Muscle layer of colon (tissue), 2 donors: Measurements from ENCODE around the gene SLFN13.
"Not testable (repeated sequence)": the region's sequence is repeated elsewhere in the genome, so short reads cannot be mapped to it uniquely, and the experiment has no call there.

Experiments
- H3K27ac ChIP-seq: one replicate; pipeline ENCODE4 v1.7.0; 2013; ENCODE audit warnings: low read depth, mild to moderate bottlenecking, low read length, moderate library complexity
- H3K27me3 ChIP-seq, 2 donors: one replicate each; pipeline ENCODE4 v1.7.0; 2013; ENCODE audit warnings: low read length in 2 of 2, mild to moderate bottlenecking in 2 of 2; ENCODE audit not compliant: insufficient read depth in 2 of 2, control insufficient read depth in 1 of 2
- H3K36me3 ChIP-seq: one replicate; pipeline ENCODE4 v1.7.0; 2013; ENCODE audit warnings: mild to moderate bottlenecking, low read length; ENCODE audit not compliant: insufficient read depth
- H3K4me1 ChIP-seq: one replicate; pipeline ENCODE4 v1.7.0; 2013; ENCODE audit warnings: mild to moderate bottlenecking, low read length; ENCODE audit not compliant: insufficient read depth
- H3K4me3 ChIP-seq, 2 donors: one replicate each; pipeline ENCODE4 v1.7.0; 2013; ENCODE audit warnings: low read length in 2 of 2, low read depth in 1 of 2, mild to moderate bottlenecking in 1 of 2, moderate library complexity in 1 of 2
- H3K9ac ChIP-seq: one replicate; pipeline ENCODE4 v1.7.0; 2013; ENCODE audit warnings: low read length
- H3K9me3 ChIP-seq: one replicate; pipeline ENCODE4 v1.7.0; 2013; ENCODE audit warnings: mild to moderate bottlenecking, low read length
- donor health status: abdominal sarcoma.
- donor health status: Adenocarcinoma of cecum.

SLFN13 gene

DNA sequence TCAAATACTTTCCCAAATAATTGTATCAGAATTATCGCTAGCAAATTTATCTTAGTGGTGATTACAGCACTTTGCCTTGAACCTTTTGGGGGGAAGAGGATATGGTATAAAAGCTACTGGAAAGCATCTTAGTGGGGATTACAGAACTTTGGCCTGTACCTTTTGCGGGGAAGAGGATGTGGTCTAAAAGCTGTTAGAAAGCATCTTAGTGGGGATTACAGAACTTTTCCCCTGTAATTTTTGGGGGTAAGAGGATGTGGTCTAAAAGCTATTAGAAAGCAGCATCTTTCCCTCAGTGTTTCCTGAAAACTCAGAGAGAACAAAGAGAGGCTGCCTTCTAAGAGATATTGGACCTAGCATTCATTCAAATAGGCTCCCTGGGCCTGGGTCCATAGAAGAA is 20.3 kb downstream of the SLFN13 start:
- Histone ChIP-seq H3K36me3 (no peaks in the 10 kb centered on the region), H3K9me3 (no peaks in the 10 kb centered on the region), H3K4me1 (peaks cover 10% of the 10 kb centered on the region), H3K27me3 (no peaks in the 10 kb centered on the region), H3K4me3 (no peak overlapping the region), H3K27ac (no peak overlapping the region), H3K9ac (no peak overlapping the region)

DNA sequence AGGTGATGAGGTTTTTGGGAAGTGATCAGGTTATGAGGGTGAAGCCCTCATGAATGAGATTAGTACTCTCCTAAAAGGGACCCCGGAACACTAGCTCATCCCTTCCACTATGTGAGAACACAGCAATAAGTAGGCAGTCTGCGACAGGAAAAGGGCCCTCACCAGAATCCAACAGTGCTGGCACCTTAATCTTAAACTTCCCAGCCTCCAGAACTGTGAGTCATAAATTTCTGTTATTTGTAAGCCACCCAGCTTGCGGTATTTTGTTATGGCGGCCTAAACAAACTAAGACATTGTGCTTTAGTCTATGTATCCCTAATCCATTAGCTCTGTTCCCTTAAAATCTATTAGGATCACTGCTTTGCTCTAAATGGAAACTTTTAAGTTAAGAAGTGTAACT is 24.8 kb downstream of the SLFN13 start:
- no peak overlapping the region for H3K9ac ChIP-seq
- H3K4me3 ChIP-seq: no peak overlapping the region
- H3K27ac ChIP-seq: no peak overlapping the region
- H3K4me1 ChIP-seq: no peaks in the 10 kb centered on the region
- no peaks in the 10 kb centered on the region for H3K27me3 ChIP-seq
- no peaks in the 10 kb centered on the region for H3K9me3 ChIP-seq
- H3K36me3 ChIP-seq: peaks cover 5% of the 10 kb centered on the region

DNA sequence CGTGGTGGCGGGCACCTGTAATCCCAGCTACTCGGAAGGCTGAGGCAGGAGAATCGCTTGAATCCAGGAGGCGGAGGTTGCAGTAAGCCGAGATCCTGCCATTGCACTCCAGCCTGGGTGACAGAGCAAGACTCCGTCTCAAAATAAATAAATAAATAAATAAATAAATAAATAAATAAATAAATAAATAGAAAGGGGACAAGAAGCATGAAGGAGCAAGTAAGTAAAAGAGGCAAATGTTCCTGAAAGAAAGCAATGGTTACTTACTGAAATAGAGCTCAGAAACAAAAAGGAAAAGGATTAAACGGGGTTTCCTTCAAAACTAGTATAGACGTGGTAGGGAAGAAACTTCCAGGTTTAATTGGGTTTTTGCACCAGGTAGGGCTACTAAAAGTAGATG is 27.5 kb downstream of the SLFN13 start:
- not testable (repeated sequence) for H3K27ac ChIP-seq, H3K9ac ChIP-seq, H3K9me3 ChIP-seq, H3K27me3 ChIP-seq, H3K36me3 ChIP-seq, H3K4me1 ChIP-seq, H3K4me3 ChIP-seq

DNA sequence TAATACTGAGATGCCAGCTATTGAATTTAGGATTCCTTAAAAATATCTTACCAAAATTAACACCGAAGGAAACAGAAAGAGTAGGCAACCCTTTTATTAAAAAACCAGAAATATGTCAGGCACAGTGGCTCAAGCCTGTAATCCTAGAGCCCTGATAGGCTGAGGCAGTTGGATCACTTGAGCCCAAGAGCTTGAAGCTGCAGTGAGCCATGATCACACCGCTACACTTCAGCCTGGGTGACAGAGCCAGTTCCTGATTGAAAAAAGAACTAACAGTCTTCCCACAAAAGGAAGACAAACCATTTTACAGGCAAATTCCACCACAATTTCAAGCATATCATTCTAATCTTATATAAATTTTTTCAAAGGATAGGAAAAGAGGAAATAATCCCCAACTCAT is 31.9 kb downstream of the SLFN13 start:
- H3K9ac ChIP-seq: no peak overlapping the region

DNA sequence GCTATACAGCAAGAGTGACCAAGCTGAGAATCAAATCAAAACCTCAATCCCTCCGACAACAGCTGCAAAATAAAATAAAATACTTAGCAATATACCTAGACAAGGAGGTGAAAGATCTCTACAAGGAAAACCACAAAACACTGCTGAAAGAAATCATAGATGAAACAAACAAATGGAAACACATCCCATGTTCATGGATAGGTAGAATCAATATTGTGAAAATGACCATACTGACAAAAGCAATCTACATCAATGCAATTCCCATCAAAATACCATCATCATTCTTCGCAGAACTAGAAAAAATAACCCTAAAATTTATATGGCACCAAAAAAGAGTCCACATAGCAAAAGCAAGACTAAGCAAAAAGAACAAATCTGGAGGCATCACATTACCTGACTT is 33.9 kb downstream of the SLFN13 start:
- H3K4me3 ChIP-seq, H3K27me3 ChIP-seq, H3K4me1 ChIP-seq, H3K9ac ChIP-seq, H3K9me3 ChIP-seq, H3K27ac ChIP-seq: not testable (repeated sequence)
- H3K36me3 ChIP-seq: peaks cover 17% of the 10 kb centered on the region

More for the DNA sequence above, 31.9 kb downstream of the SLFN13 start:
- no peak overlapping the region for H3K27ac ChIP-seq
- no peaks in the 10 kb centered on the region for H3K27me3 ChIP-seq
- peaks cover 11% of the 10 kb centered on the region for H3K36me3 ChIP-seq
- no peak overlapping the region for H3K4me3 ChIP-seq
- H3K4me1 ChIP-seq: no peaks in the 10 kb centered on the region
- peaks cover 7% of the 10 kb centered on the region for H3K9me3 ChIP-seq

DNA sequence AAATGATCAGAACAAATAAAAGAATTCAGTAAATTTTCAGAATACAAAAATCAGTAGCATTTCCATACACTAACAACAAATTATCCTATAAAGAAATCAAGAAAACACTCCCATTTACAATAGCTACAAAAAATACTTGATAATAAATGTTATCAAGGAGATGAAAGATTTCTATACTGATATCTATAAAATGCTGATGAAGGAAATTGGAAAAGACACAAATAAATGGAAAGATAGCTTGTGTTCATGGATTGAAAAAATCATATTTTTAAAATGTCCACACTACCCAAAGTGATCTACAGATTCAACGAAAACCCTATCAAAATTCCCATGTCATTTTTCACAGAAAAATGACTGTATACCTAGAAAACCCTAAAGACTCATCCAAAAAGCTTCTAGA is 34.3 kb downstream of the SLFN13 start:
- H3K4me3 ChIP-seq: no peak overlapping the region
- H3K9me3 ChIP-seq: peaks cover 7% of the 10 kb centered on the region
- H3K36me3 ChIP-seq: peaks cover 17% of the 10 kb centered on the region
- H3K27me3 ChIP-seq: no peaks in the 10 kb centered on the region
- H3K9ac ChIP-seq: no peak overlapping the region
- no peaks in the 10 kb centered on the region for H3K4me1 ChIP-seq
- H3K27ac ChIP-seq: no peak overlapping the region

DNA sequence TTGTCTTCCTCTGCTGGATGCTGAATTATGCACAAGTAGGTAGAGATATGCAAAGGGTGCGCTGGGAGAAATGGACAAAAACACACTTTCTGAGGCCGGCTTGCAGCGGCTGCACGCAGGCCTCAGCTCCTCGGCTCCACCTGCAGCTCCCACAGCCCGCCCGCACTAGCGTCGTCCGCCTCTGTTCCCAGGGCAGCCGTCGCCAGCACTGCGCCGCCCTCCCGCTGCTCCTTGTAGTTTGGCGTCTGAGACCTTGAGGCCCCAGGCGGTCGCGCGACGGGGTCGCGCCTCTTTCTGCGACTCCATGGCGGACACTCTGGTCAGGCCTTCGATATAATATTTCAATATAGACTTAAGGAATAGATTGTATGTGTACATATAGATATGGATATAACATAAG is 41.0 kb downstream of the SLFN13 start:
- Histone ChIP-seq H3K27ac (no peak overlapping the region), H3K4me1 (no peaks in the 10 kb centered on the region), H3K4me3 (no peak overlapping the region), H3K9me3 (no peaks in the 10 kb centered on the region), H3K9ac (no peak overlapping the region), H3K36me3 (peaks cover 11% of the 10 kb centered on the region), H3K27me3 (no peaks in the 10 kb centered on the region)

DNA sequence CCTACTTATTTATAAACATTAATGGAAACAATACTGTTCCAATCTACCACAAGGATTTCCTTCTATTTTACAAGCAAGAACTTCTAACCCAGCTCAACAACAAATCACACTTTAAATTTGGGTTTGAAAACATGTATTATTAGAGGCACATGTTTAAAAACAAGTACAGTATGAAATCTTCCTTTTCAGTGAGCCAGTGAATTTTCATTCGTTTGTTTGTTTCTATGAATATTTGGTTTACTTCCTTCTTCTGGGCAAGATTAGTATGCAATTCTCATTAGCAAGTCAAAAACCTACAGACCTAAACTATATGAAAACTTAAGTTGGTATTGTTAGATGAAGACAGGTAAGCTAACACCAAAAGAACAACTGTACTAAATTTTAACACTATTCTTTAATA is 42.0 kb downstream of the SLFN13 start:
- Histone ChIP-seq H3K4me3 (no peak overlapping the region), H3K9ac (no peak overlapping the region), H3K27ac (no peak overlapping the region), H3K9me3 (no peaks in the 10 kb centered on the region), H3K4me1 (no peaks in the 10 kb centered on the region), H3K27me3 (no peaks in the 10 kb centered on the region), H3K36me3 (peaks cover 11% of the 10 kb centered on the region)

DNA sequence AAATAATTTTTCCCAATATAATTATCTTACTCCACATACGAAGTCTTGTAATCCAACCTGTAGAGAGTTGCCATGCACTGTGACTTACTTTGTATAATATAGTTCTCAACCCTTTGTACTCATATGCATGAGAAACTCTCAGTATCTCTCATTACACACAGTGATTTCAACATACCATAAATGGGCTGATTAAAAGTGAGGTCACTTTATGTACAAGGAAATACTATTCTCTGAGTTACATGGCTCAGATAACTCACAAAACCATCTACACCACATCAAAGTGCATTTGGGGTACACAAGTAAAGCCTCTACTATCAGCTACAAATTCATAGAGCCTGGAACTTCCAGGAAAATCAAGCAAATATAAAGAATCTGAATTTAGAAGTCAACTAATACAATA is 44.2 kb downstream of the SLFN13 start:
- Histone ChIP-seq H3K36me3 (no peaks in the 10 kb centered on the region), H3K27me3 (no peaks in the 10 kb centered on the region), H3K9ac (no peak overlapping the region), H3K27ac (no peak overlapping the region), H3K4me3 (no peak overlapping the region), H3K4me1 (no peaks in the 10 kb centered on the region), H3K9me3 (no peaks in the 10 kb centered on the region)

DNA sequence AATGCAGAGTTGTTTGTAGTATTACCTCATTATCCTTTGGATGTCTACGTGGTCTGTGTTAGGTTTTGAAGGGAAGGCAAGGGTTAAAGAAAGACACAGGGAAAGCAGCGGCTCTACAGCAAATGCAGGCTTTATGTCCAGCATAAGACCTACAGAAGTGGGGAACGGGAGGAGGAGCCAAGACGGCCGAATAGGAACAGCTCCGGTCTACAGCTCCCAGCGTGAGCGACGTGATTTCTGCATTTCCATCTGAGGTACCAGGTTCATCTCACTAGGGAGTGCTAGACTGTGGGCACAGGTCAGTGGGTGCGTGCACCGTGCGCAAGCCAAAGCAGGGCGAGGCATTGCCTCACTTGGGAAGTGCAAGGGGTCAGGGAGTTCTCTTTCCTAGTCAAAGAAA is 54.8 kb downstream of the SLFN13 start:
- not testable (repeated sequence) for H3K4me3 ChIP-seq, H3K36me3 ChIP-seq, H3K4me1 ChIP-seq, H3K27me3 ChIP-seq, H3K9me3 ChIP-seq, H3K9ac ChIP-seq, H3K27ac ChIP-seq

DNA sequence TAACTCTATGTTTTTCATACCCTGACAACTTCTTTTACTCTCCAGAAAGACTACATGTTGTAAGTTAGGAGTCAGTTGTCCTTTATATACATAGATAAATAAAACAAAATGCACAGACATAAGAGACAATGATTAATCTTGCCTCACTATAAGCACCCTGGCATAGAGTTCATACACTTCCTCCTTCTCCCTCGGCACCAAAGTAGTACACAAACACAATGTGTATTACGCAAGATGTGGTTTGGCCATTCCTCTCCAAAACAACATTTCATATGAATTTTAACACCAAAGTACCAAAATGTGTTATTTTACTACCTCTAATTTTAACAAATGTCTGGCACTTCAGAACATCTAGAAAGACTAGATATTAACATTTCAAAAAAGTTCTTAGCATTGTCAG is 57.9 kb downstream of the SLFN13 start:
- Histone ChIP-seq H3K36me3 (no peaks in the 10 kb centered on the region), H3K9ac (no peak overlapping the region), H3K4me3 (no peak overlapping the region), H3K27me3 (no peaks in the 10 kb centered on the region), H3K27ac (no peak overlapping the region), H3K4me1 (no peaks in the 10 kb centered on the region), H3K9me3 (no peaks in the 10 kb centered on the region)

DNA sequence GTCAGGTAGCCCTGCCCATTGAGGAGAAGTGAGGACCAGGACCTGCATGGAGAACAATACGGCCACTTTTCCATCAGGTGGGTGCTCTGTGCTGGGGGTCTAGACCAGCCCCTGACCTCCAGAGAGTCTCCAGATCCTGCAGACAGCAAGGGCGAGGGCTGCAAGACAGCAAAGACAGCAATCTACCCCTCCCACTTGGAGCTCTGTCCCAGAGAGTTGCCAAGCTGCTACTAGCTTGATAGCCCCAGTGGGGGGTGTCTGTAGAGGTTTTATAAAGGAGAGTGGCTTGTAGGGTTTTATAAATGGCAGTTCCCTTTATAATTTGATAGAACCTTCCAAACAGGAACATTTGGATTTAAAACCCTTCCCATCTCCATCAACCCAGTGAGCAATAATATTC is 58.4 kb downstream of the SLFN13 start:
- H3K36me3 ChIP-seq: no peaks in the 10 kb centered on the region
- no peak overlapping the region for H3K4me3 ChIP-seq
- H3K4me1 ChIP-seq: no peaks in the 10 kb centered on the region
- no peak overlapping the region for H3K27ac ChIP-seq
- no peaks in the 10 kb centered on the region for H3K9me3 ChIP-seq
- H3K27me3 ChIP-seq: no peaks in the 10 kb centered on the region
- no peak overlapping the region for H3K9ac ChIP-seq
